ENCODE measurements around the gene KIAA1958. TPM values are rescaled to one million over a fixed set of nuclear protein-coding genes. Genes with fewer than 3 reads are reported as not detected.

Gene KIAA1958
- total RNA-seq, 4 donors from 2014 or later, result 8.3 to 11.2 (median 9.6) TPM

DNA sequence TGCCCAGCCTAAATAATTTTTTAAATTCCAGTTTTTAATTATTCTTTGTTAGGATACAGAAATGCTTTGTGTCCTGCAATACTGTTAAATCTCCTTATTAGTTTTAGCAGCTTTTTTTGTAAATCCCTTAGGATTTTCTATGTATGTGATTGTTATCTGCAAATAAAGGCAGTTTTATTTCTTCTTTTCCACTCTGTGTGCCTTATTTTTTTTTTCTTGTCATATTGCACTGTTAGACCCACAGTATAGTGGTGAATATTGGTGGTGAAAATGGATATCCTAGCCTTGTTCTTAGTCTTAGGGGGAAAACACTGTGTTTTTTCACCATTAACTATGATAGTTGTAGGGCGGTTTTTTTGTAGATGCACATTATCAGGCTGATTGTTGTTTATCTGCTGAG is 11.3 kb upstream of the KIAA1958 start:
- H3K27ac ChIP-seq, result no peak overlapping the region
- 96 to 100% methylated on average over 1 of the region's 1 CpG for WGBS, 2 donors
- no peak for DNase-seq
- no peak for TF ChIP-seq POLR2A (IDR thresholded peaks at IDR 0.05)
- TF ChIP-seq, protein P1, sequence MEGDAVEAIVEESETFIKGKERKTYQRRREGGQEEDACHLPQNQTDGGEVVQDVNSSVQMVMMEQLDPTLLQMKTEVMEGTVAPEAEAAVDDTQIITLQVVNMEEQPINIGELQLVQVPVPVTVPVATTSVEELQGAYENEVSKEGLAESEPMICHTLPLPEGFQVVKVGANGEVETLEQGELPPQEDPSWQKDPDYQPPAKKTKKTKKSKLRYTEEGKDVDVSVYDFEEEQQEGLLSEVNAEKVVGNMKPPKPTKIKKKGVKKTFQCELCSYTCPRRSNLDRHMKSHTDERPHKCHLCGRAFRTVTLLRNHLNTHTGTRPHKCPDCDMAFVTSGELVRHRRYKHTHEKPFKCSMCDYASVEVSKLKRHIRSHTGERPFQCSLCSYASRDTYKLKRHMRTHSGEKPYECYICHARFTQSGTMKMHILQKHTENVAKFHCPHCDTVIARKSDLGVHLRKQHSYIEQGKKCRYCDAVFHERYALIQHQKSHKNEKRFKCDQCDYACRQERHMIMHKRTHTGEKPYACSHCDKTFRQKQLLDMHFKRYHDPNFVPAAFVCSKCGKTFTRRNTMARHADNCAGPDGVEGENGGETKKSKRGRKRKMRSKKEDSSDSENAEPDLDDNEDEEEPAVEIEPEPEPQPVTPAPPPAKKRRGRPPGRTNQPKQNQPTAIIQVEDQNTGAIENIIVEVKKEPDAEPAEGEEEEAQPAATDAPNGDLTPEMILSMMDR (IDR thresholded peaks at IDR 0.05), result no peak
- H3K4me1 ChIP-seq, result no peaks in the 10 kb centered on the region
- intact Hi-C loops (cut with DNase I), result no loop called here
- H3K4me3 ChIP-seq (replicated peaks in 1 of 3), result no peak overlapping the region
- H3K27me3 ChIP-seq, result no peaks in the 10 kb centered on the region
- H3K36me3 ChIP-seq, result peaks cover 0 to 8% of the 10 kb centered on the region in 2 donors
- no peaks in the 10 kb centered on the region for H3K9me3 ChIP-seq

DNA sequence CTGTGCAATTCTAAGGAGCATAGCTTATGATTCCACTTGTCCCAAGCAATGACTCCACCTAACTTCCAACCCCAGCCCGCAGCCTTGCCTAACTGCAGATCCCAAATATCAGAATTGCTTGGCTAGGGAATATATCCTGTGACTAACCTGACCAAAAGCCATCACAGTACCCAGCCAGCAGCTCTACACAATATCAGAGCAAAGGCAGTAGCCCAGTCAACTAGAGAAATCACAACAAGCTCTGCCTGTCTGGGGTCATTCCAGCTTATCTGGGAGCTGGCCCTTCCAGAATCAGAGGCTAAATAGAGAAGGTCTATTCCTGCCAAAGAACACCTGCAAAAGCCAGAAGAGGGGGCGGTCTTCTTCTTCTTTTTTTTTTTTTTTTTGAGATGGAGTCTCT is 9.3 kb upstream of the KIAA1958 start:
- no peaks in the 10 kb centered on the region for H3K4me1 ChIP-seq
- H3K27me3 ChIP-seq, result no peaks in the 10 kb centered on the region
- intact Hi-C loops (cut with DNase I), result no loop called here
- H3K36me3 ChIP-seq, result no peaks in the 10 kb centered on the region
- 100% methylated on average over 2 of the region's 2 CpGs for WGBS, 2 donors
- no peaks in the 10 kb centered on the region for H3K9me3 ChIP-seq
- no peak for DNase-seq
- no peak overlapping the region for H3K27ac ChIP-seq
- H3K4me3 ChIP-seq (replicated peaks in 1 of 3), result no peak overlapping the region
- TF ChIP-seq POLR2A (IDR thresholded peaks at IDR 0.05), result no peak
- TF ChIP-seq, protein P1 (IDR thresholded peaks at IDR 0.05), result no peak

DNA sequence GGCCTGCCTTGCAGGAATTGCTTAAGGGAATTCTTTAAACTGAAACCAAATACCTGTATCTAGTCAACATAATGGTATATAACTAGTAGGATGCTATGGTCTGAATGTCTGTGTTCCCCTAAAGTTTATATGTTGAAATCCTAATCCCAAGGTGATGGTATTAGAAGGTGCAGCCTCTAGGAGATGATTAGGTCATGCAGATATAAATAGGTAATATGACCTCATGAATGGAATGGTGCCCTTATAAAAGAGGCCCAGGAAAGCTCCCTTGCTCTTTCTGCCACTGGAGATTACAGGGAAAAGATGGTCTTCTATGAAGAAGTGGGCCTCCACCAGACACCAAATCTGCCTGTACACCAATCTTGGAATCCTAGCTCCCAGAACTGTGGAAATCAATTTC is 7.4 kb upstream of the KIAA1958 start:
- TF ChIP-seq POLR2A (IDR thresholded peaks at IDR 0.05), result no peak
- TF ChIP-seq, protein P1 (IDR thresholded peaks at IDR 0.05), result no peak
- Histone ChIP-seq H3K36me3 (no peaks in the 10 kb centered on the region), H3K9me3 (no peaks in the 10 kb centered on the region), H3K4me1 (peaks cover 0 to 6% of the 10 kb centered on the region in 2 donors), H3K4me3 (replicated peaks in 1 of 3) (no peak overlapping the region), H3K27me3 (no peaks in the 10 kb centered on the region), H3K27ac (no peak overlapping the region)
- intact Hi-C loops (cut with DNase I), result no loop called here
- DNase-seq, result no peak

- Histone ChIP-seq H3K4me3 (replicated peaks in 1 of 3) (no peak overlapping the region), H3K27me3 (no peaks in the 10 kb centered on the region), H3K36me3 (no peaks in the 10 kb centered on the region), H3K9me3 (no peaks in the 10 kb centered on the region), H3K27ac (no peak overlapping the region), H3K4me1 (peaks cover 0 to 6% of the 10 kb centered on the region in 2 donors)
- WGBS, 2 donors, result 67 to 82% methylated on average over 2 of the region's 2 CpGs
- TF ChIP-seq, protein P1 (IDR thresholded peaks at IDR 0.05), result no peak
- TF ChIP-seq POLR2A (IDR thresholded peaks at IDR 0.05), result no peak
- intact Hi-C loops (cut with DNase I), result loop anchor here (10.0 kb wide), 1 partner anchor 110 kb away; no protein-coding TSS in a partner anchor
- no peak for DNase-seq
These were observed 2.0 kb upstream of the KIAA1958 start for GRCh38 chr9:112484607-112485006.

- H3K27ac ChIP-seq, result no peak overlapping the region
- no peaks in the 10 kb centered on the region for H3K27me3 ChIP-seq
- no peak overlapping the region for H3K4me3 ChIP-seq (replicated peaks in 1 of 3)
- 83 to 86% methylated on average over 3 of the region's 3 CpGs for WGBS, 2 donors
- TF ChIP-seq, protein P1 (IDR thresholded peaks at IDR 0.05), result no peak
- TF ChIP-seq POLR2A (IDR thresholded peaks at IDR 0.05), result no peak
- DNase-seq, result no peak
- H3K4me1 ChIP-seq, result peaks cover 0 to 9% of the 10 kb centered on the region in 2 donors
- H3K9me3 ChIP-seq, result no peaks in the 10 kb centered on the region
- H3K36me3 ChIP-seq, result no peaks in the 10 kb centered on the region
- intact Hi-C loops (cut with DNase I), result loop anchor here (10.0 kb wide), 1 partner anchor 111 kb away; no protein-coding TSS in a partner anchor
These were observed 1.1 kb upstream of the KIAA1958 start for GRCh38 chr9:112485574-112485973.
